Stimulated activated CD8-positive, alpha-beta memory T cell treated with anti-CD3 and anti-CD28 coated beads, Interleukin-12 subunit alpha, Interleukin-12 subunit beta, amount 100 ng/mL, for 24 hours (primary cell): ENCODE measurements around the gene NPHP3.

Source experiments
- DNase-seq: peaks from one replicate; pipeline ENCODE4 v3.0.0-alpha.2; 2020; ENCODE audit errors: extremely low read depth

The NPHP3 gene

DNA sequence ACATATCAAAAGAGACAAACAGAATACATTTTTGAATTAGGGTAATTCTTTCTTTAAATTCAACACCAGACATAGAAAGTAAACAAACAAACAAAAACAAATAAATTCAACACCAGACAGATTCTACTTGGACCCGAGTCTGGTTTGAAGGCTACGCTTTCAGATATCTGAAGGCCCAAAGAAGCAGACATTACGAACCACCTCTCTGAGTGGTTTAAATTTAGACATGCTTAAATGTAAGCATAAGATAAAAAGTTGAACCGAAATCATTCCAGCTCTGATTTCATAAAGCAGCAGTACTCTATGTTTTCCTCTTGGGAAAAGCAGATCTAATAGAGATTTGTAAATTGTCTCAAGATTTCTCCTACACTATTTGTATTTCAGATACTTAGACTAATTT lies 32.2 kb downstream of the NPHP3 start:
- DNase-seq = no peak

DNA sequence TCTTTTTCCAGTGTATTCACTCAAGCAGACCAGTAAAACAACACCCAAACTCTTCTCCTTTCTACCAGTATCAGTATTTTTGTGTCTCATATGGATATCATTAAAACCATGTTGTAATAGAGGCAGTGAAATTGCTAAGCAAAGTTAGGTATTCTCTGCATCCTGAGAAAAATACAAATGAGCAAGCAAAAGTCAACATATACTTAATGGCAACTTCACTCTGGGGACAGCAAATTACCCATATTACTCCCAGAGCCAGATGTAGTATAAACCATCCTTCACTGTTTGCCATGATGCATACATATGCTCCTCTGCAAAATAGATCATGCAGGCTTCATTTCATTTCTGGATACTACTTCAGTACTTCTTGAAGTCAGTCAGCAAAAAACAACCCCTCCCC lies 40.0 kb downstream of the NPHP3 start:
- DNase-seq = no peak

DNA sequence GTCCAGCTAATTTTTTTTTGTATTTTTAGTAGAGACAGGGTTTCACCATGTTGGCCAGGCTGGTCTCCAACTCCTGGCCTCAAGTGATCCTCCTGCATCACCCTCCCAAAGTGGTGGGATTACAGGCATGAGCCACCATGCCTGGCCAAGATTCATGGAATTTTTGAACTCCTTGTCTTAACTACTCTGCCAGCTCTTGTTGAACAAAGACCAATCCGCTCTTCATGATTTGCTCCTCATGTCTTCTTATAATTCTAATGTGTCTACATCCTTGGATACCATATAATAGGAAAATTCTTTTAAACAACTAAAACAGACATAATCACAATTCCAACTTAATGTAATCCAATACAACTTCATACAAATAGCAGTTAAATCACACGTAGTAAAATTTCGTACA lies 40.8 kb downstream of the NPHP3 start:
- no peak for DNase-seq

DNA sequence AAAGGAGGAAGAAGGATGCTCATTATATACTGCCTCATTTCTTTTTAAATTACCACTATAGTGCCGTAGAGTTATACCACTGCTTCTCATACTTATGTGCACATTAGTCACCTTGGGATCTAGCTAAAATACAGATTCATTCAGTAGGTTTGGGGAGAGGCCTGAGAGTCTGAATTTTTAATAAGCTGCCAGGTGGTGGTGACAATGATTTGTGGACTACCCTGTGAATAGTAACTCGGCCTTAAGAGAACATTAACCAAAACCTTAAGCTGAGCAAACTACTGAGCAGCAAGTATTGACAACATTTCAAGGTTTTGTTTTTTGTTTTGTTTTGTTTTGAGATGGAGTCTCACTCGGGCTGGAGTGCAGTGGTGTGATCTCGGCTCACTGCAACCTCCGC lies 42.3 kb downstream of the NPHP3 start:
- DNase-seq = no peak

DNA sequence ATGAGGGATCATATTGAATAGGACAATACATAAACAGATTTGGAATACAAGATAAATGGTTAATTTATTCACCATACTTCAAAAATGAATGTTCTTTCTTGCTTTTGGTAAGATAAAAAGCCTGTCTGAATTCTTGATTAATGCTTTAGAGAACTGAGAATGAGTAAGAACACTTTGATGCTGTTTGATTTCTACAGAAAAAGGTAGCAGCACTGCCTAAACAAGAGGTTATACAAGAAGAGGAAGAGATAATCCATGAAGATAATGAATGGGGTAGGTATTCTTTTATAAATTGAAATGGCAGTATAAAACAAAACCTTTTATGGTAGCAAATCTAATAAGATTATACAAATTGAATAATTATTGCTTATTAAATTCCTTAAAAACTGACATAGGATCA lies 46.8 kb downstream of the NPHP3 start:
- no peak for DNase-seq

DNA sequence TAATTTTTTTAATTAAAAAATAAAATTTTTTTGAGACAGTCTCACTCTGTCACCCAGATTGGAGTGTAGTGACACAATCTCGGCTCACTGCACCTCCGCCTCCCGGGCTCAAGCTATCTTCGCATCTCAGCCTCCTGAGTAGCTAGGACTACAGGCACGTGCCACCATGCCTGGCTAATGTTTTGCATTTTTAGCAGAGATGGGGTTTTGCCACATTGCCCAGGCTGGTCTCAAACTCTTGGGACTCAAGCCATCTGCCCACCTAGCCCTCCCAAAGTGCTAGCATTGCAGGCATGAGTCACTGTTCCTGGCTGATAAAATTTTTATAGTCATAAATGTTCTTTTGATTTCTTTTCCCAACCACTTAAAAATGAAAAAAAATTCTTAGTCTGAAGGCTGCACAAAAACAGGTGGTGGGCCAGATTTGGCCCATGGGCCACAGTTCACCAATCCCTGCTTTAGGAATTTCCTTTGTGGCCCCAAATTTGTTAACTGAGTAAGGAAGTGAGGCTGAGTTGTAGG lies 52.9 kb downstream of the NPHP3 start:
- no peak for DNase-seq

DNA sequence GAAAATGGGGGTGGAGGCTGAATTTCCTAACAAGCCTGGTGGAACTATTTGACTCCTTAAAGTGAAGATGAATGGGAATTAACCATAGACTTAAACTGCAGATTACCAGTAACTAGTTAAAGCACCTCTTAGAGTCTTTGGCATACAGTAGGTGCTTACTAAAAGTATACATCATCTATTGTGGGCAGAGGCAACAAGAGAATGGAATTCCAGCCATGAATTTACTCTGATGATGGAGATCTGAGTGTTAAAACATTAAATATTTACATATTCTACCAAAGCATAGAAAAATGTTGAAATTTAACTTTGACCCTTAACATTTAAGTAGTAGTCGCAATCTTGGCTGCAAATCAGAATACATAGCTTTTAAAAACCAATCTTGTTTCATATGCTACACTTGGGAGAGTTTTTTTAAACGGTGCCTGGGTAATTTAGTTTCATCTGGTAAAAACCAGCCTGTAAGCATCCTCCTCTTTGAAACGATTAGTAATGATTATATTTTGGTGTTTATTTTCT lies 56.9 kb downstream of the NPHP3 start:
- no peak for DNase-seq

DNA sequence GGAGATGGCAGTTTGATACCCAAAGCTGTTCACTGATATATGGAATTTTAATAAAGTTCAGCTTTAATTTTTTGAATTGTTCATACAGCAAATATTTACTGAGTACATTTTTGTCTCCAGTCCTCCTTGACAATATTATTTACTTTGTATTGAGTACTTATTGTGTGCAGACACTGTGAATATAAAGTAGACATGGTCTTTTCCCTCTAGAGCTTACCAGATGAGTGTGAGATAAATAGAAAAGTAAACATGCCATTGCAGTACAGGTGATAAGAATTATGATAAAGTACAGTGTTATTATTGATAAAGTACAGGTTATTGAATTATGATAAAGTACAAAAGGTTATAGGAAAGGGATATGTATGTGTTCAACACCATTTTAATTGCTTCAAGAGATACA lies 60.0 kb downstream of the NPHP3 start:
- DNase-seq = no peak

DNA sequence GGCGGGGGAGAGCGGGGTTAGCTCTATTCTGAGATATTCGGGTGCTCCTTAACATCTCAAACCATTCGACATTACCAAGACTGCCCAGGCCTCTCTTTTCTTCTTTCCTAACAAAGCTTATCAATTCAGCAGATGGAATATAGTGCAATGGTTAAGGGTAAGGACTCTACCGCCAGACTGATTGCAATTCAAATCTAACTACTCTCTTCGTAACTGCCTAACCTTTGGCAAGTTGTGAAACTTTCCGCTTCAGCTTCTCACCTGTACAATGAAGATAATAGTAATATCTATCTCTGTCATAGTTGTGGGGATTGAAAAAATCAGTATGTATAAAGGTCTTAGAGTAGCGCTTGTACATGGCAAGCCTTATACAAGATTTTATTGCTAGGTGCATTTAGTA lies 61.1 kb downstream of the NPHP3 start:
- DNase-seq = no peak

DNA sequence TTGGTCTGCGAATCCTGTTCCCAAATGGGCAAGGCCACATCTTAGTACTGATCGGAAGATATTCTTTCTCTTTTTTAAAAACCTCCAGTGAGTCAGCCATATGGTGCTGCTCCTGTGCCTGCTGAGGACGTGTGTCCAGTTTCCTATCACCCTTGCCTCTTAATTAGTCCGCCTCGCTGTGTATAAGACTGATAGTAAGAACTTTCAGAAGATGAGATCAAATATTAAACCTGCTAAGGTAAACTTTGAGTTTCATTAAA lies 61.5 kb downstream of the NPHP3 start:
- DNase-seq = no peak

DNA sequence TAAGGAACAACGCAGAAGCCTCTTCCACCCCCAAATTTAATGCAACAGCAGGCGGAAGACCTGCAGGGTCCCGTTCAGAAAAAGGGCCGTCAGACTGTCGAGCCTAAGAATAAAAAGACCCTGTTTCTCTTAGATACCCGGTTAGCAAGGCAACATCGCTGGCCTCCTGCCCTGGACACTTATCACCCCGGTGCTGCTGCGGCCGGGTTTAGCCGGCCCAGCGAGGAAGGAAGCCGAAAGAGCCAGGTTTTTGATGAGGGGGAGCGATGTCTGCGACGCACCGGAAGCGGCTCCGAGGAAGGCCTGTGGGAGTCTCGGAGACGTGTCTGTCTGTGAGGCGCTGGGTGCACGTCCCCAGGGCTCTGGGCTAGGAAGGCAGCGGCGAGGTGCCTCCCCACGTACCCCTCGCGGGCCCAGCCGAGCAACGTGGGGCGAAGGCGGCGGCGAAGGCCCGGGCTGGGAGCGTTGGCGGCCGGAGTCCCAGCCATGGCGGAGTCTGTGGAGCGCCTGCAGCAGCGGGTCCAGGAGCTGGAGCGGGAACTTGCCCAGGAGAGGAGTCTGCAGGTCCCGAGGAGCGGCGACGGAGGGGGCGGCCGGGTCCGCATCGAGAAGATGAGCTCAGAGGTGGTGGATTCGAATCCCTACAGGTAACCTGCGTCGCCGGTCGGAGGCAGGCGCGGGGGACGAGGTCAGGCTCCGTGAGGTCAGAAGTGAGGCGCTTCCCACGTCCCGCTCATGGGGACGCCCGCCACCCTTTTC lies 62.0 kb downstream of the NPHP3 start, which contains the start of gene UBA5:
TSS of gene UBA5 (plus strand) at position 278 of the 759 bp plus-strand sequence. CDS start at position 487, 209 bp downstream.
- no peak for DNase-seq

DNA sequence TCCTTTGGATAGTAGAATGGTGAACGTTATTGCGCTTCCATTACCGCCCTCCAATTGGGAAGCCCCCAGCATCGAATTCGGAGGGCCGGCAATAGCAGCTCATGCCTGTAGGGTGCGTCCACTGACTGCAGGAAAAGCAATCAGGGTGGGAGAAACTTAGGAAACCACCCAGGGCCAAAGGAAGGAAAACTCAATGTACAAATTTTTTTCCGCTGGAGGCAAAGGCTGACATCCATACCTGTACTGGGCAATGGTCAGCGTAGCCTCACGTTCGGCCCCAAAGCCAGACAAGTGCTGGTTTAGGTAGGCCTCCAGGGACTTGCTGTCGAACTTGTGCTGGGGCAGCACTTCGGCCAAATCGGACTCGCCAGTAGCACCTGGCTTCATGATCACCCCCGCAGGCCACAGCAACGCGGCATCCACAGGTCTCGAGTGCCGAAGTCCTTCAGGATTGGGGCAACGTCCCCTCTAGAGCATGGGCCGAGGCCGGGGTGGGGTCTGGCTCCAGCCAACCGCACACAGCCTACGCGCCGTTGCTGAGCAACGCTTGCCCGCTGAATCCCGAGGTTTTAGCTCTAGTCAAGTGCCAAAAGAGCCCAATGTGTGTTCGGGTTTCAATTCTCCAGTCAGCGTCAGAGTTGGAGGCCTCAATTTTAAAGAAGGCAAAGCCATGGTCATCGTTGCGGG lies 62.7 kb downstream of the NPHP3 start, which contains the start of gene ACAD11:
TSS of gene ACAD11 (minus strand) at position 445 of the 687 bp plus-strand sequence. CDS start at position 387, 58 bp downstream.
- no peak for DNase-seq

DNA sequence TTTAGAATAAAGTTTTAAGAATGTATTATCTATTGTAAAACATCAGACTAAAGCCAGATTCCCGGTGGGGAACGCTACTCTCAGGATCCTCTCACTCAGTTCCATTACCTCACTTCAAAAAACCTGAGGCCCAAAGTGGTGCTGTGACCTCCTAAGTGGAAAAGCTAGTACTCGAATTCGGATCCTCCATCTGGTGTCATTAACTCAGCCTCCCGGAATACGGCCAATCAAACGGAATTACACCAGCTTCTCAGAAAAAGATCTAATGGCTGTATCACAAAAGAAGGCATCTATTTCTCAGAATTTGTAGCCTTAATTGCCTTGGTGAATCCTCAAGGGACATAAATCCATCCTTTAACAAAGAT lies 63.2 kb downstream of the NPHP3 start:
- DNase-seq = no peak

DNA sequence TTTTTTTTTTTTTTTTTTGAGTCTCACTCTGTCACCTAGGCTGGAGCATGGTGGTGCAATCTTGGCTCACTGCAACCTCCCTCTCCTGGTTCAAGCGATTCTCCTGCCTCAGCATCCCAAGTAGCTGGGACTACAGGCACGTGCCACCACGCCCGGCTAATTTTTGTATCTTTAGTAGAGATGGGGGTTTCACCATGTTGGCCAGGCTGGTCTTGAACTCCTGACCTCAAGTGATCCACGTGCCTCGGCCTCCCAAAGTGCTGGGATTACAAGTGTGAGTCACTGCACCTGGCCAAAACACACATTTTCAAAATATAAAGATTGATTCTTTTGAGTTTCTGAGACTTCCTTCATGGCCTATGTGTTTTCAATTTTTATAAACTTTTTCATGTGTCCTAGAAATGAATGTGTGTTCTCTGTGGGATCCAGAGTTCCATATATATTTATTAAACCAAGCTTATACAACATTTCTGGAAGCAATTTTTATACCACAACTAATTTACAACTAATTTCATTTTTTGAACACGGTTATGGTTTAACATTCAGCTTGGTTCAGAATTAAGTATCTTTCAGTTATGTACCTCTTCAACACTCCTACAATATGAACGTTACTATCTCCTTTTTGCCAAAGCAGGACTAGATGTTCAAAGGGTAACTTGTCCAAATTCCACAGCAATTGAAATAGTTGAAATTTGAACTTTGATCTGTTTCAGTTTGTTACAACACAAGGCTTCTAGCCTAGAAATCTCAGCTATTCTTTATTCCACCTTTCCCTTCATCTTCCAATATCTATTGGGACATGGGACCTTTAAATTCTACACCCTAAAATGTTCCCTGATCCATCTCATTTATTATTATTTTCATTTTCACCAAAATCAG lies 64.1 kb downstream of the NPHP3 start:
- no peak for DNase-seq

DNA sequence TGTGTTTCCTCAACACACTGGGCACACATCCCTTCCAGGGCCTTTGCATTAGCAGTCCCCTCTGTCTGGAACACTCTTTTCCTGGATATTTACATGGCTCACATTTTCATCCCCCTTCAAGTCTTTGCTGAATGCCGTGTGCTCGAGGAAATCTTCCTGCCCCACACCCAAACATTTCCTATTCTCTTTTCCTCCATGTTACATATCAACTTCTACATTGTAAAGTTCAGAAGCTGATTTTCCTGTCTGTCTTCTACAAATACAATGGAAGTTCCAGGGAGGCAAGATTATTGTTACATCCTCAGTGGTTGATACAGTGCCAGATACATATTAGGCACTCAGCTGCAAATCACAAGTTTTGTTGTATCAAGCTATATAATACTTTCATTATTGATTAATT lies 66.7 kb downstream of the NPHP3 start:
- no peak for DNase-seq

DNA sequence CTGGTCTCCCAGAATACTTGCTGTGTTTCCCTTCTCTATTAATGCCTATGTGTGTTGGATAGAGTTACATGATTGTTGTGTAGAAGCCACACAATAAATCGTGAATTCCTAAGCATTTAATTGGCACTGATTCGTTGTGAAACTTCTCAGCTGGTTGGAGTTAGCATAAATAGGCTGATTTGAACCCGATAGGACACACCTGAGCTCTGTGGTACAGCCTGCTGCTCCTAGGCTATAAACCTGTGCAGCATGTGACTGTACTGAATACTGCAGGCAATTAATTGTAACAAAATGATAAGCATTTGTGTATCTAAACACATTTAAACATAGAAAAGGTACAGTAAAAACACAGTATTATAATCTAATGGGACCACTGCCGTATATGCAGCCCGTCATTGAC lies 67.5 kb downstream of the NPHP3 start:
- DNase-seq = no peak

DNA sequence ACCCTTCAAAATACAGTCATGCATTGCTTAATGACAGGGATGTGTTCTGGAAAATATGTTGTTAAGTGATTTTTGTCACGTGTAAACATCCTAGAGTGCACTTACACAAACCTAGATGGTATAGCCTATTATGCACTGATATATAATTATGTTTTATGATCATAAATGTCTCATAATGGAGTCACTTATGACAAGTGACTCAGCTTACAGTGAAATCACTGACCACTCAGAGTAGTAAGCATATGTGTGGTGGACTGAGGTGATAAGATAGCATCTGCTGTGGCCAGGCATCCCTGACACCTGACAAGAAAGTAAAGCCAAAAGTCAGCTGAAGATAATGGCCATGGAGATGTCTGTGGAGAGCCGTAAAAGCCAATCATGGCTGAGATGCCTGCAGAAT lies 68.0 kb downstream of the NPHP3 start:
- no peak for DNase-seq

DNA sequence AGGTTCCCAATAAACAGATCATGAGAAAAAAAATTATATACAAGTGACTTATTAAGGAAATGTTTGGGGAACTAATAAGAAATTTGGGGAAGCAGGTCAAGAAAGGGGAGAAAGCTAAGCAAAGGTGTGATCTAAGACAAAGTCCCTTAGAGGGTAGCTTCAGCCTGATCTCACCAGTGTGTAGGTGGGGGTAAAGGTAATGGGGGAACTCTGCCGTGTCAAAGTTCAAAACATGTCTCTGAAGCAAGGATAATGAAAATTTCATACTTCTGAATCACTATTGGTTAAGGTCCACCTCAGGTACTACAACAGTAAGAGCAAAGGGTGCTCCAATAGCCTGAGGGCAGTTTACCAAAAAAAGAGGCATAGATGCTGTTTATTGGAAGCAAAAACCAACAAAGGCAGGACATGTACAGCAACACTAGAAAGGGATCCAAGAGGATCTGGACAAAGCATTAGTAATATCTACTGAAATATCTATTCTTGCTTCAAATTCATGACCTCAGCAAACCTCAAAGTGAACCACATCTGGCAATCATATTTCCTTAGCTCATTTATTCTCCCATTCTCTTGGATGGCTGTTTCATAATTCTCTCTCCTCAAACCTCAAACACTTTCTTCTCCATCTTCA lies 69.5 kb downstream of the NPHP3 start:
- no peak for DNase-seq

DNA sequence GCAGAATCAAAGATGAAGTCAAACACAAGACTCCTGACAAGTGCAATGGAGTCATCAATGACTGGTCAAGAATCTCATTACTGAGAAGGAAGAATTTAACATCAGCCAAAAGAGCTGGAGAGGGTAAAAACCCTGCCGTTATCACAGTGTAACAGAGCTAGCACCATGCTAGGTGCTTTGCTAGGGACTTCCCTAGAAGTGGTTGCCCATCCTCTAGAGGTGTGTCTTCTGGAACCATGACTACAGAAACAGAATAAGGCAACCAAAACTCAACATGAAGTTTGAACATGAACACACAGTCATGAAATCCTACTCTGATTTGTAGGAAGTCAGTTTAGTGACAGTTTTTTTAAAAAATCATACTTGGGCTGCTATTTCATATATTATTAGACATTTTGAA lies 72.1 kb downstream of the NPHP3 start:
- DNase-seq = no peak

DNA sequence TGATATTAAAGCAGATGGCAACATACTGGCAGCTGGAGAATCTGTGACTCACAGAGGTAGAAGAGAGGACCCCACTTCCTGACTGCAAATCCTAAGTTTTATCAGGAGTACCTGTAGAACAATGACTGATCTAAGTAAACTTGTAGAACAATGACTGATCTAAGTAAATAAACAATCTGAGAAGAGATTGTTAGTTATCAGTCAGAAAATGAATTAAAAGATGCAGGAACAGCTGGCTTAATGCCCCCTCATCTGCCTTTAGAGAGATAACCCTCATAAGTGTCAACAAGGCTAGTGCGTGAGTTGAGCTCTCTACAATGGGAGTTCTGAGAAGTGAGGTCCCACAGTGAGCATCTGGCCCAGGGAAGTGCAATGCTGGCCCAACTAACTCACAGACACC lies 77.2 kb downstream of the NPHP3 start:
- DNase-seq = no peak

DNA sequence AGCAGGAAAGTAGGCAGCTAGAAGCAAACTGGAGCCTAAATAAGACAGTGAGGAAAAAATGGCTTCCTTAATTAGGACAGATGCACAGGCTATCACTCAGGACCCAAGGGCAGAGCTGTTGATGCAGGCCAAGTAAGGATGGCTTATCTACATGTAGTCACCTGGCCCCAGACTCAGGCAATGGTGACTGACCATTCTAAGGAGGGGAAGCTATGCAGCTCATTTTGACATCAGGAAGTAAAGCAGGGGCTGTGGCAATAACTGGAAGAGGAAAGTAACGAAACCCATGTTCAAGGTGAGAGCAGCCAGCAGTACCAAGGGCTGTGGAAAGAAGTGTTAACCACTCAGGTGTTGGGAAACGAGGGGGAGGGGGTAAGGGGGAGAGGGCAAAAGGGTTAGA lies 78.8 kb downstream of the NPHP3 start:
- no peak for DNase-seq

DNA sequence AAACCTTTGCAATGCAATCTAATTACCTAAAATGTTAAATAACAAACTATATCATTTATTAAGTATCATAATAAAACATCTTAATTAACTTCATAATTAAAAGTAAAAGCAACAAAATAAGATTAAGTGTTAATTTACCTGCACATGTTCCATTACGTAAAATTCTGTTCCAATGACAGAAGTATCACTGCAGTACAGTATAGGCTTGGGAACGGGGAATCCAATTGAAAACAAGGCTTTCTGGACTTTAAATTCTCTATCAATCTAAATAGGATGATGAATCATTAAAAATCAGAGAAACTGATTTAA lies 79.7 kb downstream of the NPHP3 start:
- no peak for DNase-seq
